GM23248 (cell line): ENCODE data around the gene TRIM25. TPM values are rescaled to one million over a fixed set of nuclear protein-coding genes. Genes with fewer than 3 reads are reported as not detected.

Experiments used
- DNase-seq: peaks from one replicate; pipeline ENCODE4 v3.0.0-alpha.2; 2015
- H2AFZ ChIP-seq: fragments of 200-600 bp; sonication (generic); 2 replicates; pipeline ENCODE4 v1.6.1; 2016; ENCODE audit warnings: antibody characterized with exemption
- H3F3A ChIP-seq: fragments of 200-600 bp; sonication (generic); 2 replicates; pipeline ENCODE4 v1.6.1; 2016; ENCODE audit warnings: mild to moderate bottlenecking, antibody characterized with exemption, mixed run types; ENCODE audit not compliant: insufficient read depth
- H3K27ac ChIP-seq: fragments of 200-600 bp; sonication (generic); 2 replicates; pipeline ENCODE4 v1.5.1; 2016; ENCODE audit warnings: mild to moderate bottlenecking
- H3K27me3 ChIP-seq: fragments of 200-600 bp; sonication (generic); replicated peaks from 2 replicates; pipeline ENCODE4 v1.6.1; 2016; ENCODE audit warnings: mild to moderate bottlenecking; ENCODE audit not compliant: insufficient read depth
- H3K36me3 ChIP-seq: fragments of 200-600 bp; sonication (generic); 2 replicates; pipeline ENCODE4 v1.6.1; 2016; ENCODE audit warnings: low read depth, mild to moderate bottlenecking
- H3K4me1 ChIP-seq: fragments of 200-600 bp; sonication (generic); 2 replicates; pipeline ENCODE4 v1.6.1; 2016; ENCODE audit warnings: mild to moderate bottlenecking; ENCODE audit not compliant: insufficient read depth
- H3K4me2 ChIP-seq: fragments of 200-600 bp; sonication (generic); one replicate; pipeline ENCODE4 v1.6.1; 2016; ENCODE audit warnings: mild to moderate bottlenecking; ENCODE audit not compliant: unreplicated experiment
- H3K4me3 ChIP-seq: fragments of 200-600 bp; sonication (generic); 2 replicates; pipeline ENCODE4 v1.5.1; 2016; ENCODE audit warnings: mild to moderate bottlenecking
- H3K79me2 ChIP-seq: fragments of 200-600 bp; sonication (generic); 2 replicates; pipeline ENCODE4 v1.6.1; 2016; ENCODE audit warnings: mild to moderate bottlenecking; ENCODE audit not compliant: insufficient read depth
- H3K9ac ChIP-seq: fragments of 200-600 bp; sonication (generic); 2 replicates; pipeline ENCODE4 v1.6.1; 2016; ENCODE audit warnings: mild to moderate bottlenecking
- H3K9me2 ChIP-seq: fragments of 200-600 bp; sonication (generic); 2 replicates; pipeline ENCODE4 v1.6.1; 2016; ENCODE audit warnings: mixed run types, mild to moderate bottlenecking, moderate library complexity; ENCODE audit not compliant: insufficient read depth
- H3K9me3 ChIP-seq: fragments of 200-600 bp; sonication (generic); one replicate; pipeline ENCODE4 v1.6.1; 2017; ENCODE audit warnings: low read depth
- H4K20me1 ChIP-seq: fragments of 200-600 bp; sonication (generic); 2 replicates; pipeline ENCODE4 v1.6.0; 2016; ENCODE audit not compliant: insufficient read depth
- EZH2 ChIP-seq: fragments of 200-600 bp; sonication (generic); IDR thresholded peaks from 2 replicates; pipeline ENCODE4 v1.6.1; 2018; ENCODE audit warnings: antibody characterized with exemption, mild to moderate bottlenecking; ENCODE audit not compliant: insufficient read depth, poor library complexity, severe bottlenecking
- EZH2phosphoT487 ChIP-seq: fragments of 200-600 bp; sonication (generic); IDR thresholded peaks from 2 replicates; pipeline ENCODE4 v1.6.1; 2018; ENCODE audit warnings: antibody characterized with exemption, moderate library complexity, mild to moderate bottlenecking, low read depth; ENCODE audit not compliant: insufficient read depth
- WGBS, 2 experiments: methylation state at CpG; one replicate each; pipeline ENCODE4 v1.1.6; 2015 to 2017; ENCODE audit warnings: low lambda C conversion rate in 2 of 2, low coverage in 1 of 2; ENCODE audit errors: missing lambda C conversion rate in 2 of 2; 5-methylcytosine and 5-hydroxymethylcytosine counted together
- in situ Hi-C: fragments of 300-500 bp; cut with MboI; formaldehyde crosslinking; loops from 2 replicates; pipeline ENCODE4 v1.15.0; 2020
- polyA plus RNA-seq: library from polyadenylated mRNA; unstranded; fragments of >200 nt; fragmentation: Nextera tagmentation; extraction: Ambion mirVana; gene quantifications from 2 replicates; pipeline ENCODE4 v1.2.1, GENCODE V29; 2016
- total RNA-seq: library from RNA; depleted of rRNA; stranded (reverse); fragments of >200 nt; shearing (Covaris generic); gene quantifications from 2 replicates; pipeline ENCODE4 v1.2.3, GENCODE V29; 2014

The TRIM25 gene
- total and polyA plus RNA-seq, 2 experiments from 2014 or later = 22.2 to 27.3 TPM

DNA sequence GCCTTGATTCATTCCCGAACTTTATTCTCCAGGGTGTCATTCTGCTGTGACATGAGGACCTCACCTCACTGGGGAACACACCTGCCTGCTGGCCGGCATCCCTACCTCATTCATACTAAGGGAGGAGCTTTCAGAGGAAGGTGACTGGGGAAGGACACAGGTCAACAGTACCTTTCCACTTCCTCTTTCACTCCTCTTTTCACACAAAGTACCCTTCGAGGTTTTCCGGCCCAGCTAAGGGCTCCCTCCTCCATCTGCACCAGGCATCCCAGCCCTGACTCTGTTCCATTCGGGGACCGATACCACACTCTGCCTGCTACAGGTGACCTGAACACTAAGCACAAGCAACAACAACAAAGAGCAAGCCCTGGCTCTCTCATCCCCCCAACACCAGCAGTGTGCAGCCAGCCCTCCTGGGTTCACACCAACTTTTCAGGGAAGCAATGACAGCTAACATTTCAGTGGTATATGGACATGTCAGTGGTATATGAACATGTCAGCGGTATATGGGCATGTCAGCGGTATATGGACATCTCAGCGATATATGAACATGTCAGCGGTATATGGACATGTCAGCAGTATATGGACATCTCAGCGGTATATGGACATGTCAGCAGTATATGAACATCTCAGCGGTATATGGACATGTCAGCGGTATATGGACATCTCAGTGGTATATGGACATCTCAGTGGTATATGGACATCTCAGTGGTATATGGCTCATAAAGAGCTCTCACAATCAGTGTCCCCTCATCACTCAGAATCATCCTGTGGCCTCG lies 16.0 kb downstream of the TRIM25 start:
- DNase-seq = no peak
- no peak for TF ChIP-seq EZH2
- no peak for TF ChIP-seq EZH2phosphoT487
- no peak overlapping the region for H2AFZ ChIP-seq
- H3K9me3 ChIP-seq = no peaks in the 10 kb centered on the region
- H3K4me2 ChIP-seq = no peak overlapping the region
- peaks cover 3% of the 10 kb centered on the region; the same call in 1 of the 2 replicates for H3F3A ChIP-seq
- H3K27me3 ChIP-seq = no peaks in the 10 kb centered on the region
- no peak overlapping the region for H3K27ac ChIP-seq
- H4K20me1 ChIP-seq = no peaks in the 10 kb centered on the region
- WGBS, 2 experiments = 95 to 96% methylated on average over 14 of the region's 14 CpGs
- H3K79me2 ChIP-seq = peaks cover 13% of the 10 kb centered on the region; the same call in 1 of the 2 replicates
- no peak overlapping the region for H3K4me3 ChIP-seq
- H3K9me2 ChIP-seq = no peaks in the 10 kb centered on the region
- no peak overlapping the region for H3K9ac ChIP-seq
- in situ Hi-C loops = no loop called here
- peaks cover 13% of the 10 kb centered on the region; the same call in 1 of the 2 replicates for H3K4me1 ChIP-seq
- peaks cover 36% of the 10 kb centered on the region; the same call in 1 of the 2 replicates for H3K36me3 ChIP-seq

GRCh38 chr17:56896968-56897359 lies 16.9 kb downstream of the TRIM25 start:
- Histone ChIP-seq H3K27me3 (no peaks in the 10 kb centered on the region), H3F3A (no peaks in the 10 kb centered on the region), H2AFZ (no peak overlapping the region), H3K27ac (no peak overlapping the region), H3K4me3 (no peak overlapping the region), H3K36me3 (peaks cover 42% of the 10 kb centered on the region; the same call in 1 of the 2 replicates), H4K20me1 (no peaks in the 10 kb centered on the region), H3K9me3 (no peaks in the 10 kb centered on the region), H3K9ac (no peak overlapping the region), H3K9me2 (no peaks in the 10 kb centered on the region), H3K4me1 (peaks cover 5% of the 10 kb centered on the region; the same call in 1 of the 2 replicates), H3K79me2 (peaks cover 13% of the 10 kb centered on the region; the same call in 1 of the 2 replicates), H3K4me2 (no peak overlapping the region)
- TF ChIP-seq EZH2 (no peak), EZH2phosphoT487 (no peak)
- DNase-seq = no peak
- in situ Hi-C loops = no loop called here
- 94 to 97% methylated on average over 4 of the region's 4 CpGs for WGBS, 2 experiments

DNA sequence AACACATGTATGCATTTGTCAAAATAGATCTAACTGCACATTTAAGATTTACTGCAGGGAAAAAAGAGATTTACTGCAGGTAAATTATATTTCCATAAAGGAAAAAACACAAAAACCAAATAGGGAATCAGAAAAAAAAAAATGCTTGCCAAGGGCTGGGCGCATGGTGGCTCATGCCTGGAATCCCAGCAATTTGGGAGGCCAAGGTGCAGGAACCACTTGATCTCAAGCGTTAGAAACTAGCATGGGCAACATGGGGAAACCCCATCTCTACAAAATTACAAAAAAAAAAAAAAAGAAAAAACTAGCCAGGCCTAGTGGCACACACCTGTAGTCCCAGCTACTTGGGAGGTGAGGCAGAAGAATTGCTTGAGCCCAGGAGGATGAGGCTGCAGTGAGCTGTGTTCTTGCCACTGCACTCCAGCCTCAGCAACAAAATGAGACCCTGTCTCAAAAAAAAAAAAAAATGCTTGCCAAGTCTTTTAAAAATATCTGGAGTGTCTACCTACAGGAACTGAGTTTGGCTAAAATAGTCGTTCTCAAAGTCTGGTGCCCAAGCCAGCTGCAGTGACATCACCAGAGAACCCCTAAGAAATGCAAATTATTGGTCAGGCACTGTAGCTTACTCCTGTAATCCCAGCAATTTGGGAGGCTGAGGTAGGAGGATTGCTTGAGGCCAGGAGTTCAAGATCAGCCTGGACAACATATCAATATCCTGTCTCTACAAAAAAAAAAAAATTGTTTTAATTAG lies 17.5 kb downstream of the TRIM25 start:
- Histone ChIP-seq H3K79me2 (peaks cover 8% of the 10 kb centered on the region; the same call in 1 of the 2 replicates), H4K20me1 (no peaks in the 10 kb centered on the region), H3K4me2 (no peak overlapping the region), H3K27ac (no peak overlapping the region), H3K4me1 (no peaks in the 10 kb centered on the region), H3K9me3 (no peaks in the 10 kb centered on the region), H3K4me3 (no peak overlapping the region), H3K27me3 (no peaks in the 10 kb centered on the region), H3K9me2 (no peaks in the 10 kb centered on the region), H2AFZ (no peak overlapping the region), H3F3A (no peaks in the 10 kb centered on the region), H3K36me3 (peaks cover 37% of the 10 kb centered on the region; the same call in 1 of the 2 replicates), H3K9ac (no peak overlapping the region)
- DNase-seq = no peak
- TF ChIP-seq EZH2 (no peak), EZH2phosphoT487 (no peak)
- WGBS, 2 experiments = 91 to 93% methylated on average over 3 of the region's 3 CpGs
- in situ Hi-C loops = no loop called here

- Histone ChIP-seq H3K9ac (no peak overlapping the region), H3K36me3 (peaks cover 36% of the 10 kb centered on the region; the same call in 1 of the 2 replicates), H3K9me2 (no peaks in the 10 kb centered on the region), H3K79me2 (no peaks in the 10 kb centered on the region), H4K20me1 (no peaks in the 10 kb centered on the region), H3K27me3 (no peaks in the 10 kb centered on the region), H3K9me3 (no peaks in the 10 kb centered on the region), H3F3A (no peaks in the 10 kb centered on the region), H3K4me3 (no peak overlapping the region), H3K27ac (no peak overlapping the region), H3K4me1 (no peaks in the 10 kb centered on the region), H3K4me2 (no peak overlapping the region), H2AFZ (no peak overlapping the region)
- TF ChIP-seq EZH2phosphoT487 = no peak
- TF ChIP-seq EZH2 = no peak
- DNase-seq = no peak
- 94 to 97% methylated on average over 19 to 20 of the region's 20 CpGs for WGBS, 2 experiments
- in situ Hi-C loops = no loop called here
These were observed 18.9 kb downstream of the TRIM25 start for GRCh38 chr17:56894859-56895455.
